ENCODE measurements around the gene CEP97.
"Not testable (repeated sequence)": the region's sequence is repeated elsewhere in the genome, so short reads cannot be mapped to it uniquely, and the experiment has no call there.

The CEP97 gene

GRCh38 chr3:101729586-101729985 lies 5.2 kb downstream of the CEP97 start:
- H3K9ac ChIP-seq (ENCODE audit: low read length in 5 of 5), result no peak overlapping the region
- H3K27me3 ChIP-seq (ENCODE audit: control insufficient read depth in 5 of 5, insufficient read depth in 4 of 5, low read length in 5 of 5), result no peaks in the 10 kb centered on the region
- H3K9me3 ChIP-seq (ENCODE audit: control insufficient read depth in 5 of 5, low read length in 5 of 5), result no peaks in the 10 kb centered on the region
- peaks cover 2 to 12% (median 11%) of the 10 kb centered on the region in 5 donors for H3K4me1 ChIP-seq (ENCODE audit: control insufficient read depth in 5 of 5, insufficient read depth in 5 of 5, low read length in 5 of 5)
- peaks cover 15 to 39% (median 20%) of the 10 kb centered on the region in 5 donors for H3K36me3 ChIP-seq (ENCODE audit: control insufficient read depth in 5 of 5, insufficient read depth in 5 of 5, low read length in 5 of 5)
- H3K4me3 ChIP-seq (ENCODE audit: low read depth in 1 of 5, low read length in 5 of 5), result no peak overlapping the region
- H3K27ac ChIP-seq (ENCODE audit: low read depth, low read length), result no peak overlapping the region

- H3K4me3 ChIP-seq (ENCODE audit: low read depth in 1 of 5, low read length in 5 of 5), result no peak overlapping the region
- H3K4me1 ChIP-seq (ENCODE audit: control insufficient read depth in 5 of 5, insufficient read depth in 5 of 5, low read length in 5 of 5), result peaks cover 0 to 3% (median 2%) of the 10 kb centered on the region in 5 donors
- peaks cover 21 to 52% (median 30%) of the 10 kb centered on the region in 5 donors for H3K36me3 ChIP-seq (ENCODE audit: control insufficient read depth in 5 of 5, insufficient read depth in 5 of 5, low read length in 5 of 5)
- H3K27me3 ChIP-seq (ENCODE audit: control insufficient read depth in 5 of 5, insufficient read depth in 4 of 5, low read length in 5 of 5), result no peaks in the 10 kb centered on the region
- H3K9me3 ChIP-seq (ENCODE audit: control insufficient read depth in 5 of 5, low read length in 5 of 5), result no peaks in the 10 kb centered on the region
- no peak overlapping the region for H3K9ac ChIP-seq (ENCODE audit: low read length in 5 of 5)
- no peak overlapping the region for H3K27ac ChIP-seq (ENCODE audit: low read depth, low read length)
Observed at GRCh38 chr3:101730839-101731238, 6.4 kb downstream of the CEP97 start.

GRCh38 chr3:101732240-101732641 lies 7.8 kb downstream of the CEP97 start:
- H3K4me1 ChIP-seq (ENCODE audit: control insufficient read depth in 5 of 5, insufficient read depth in 5 of 5, low read length in 5 of 5), result no peaks in the 10 kb centered on the region
- no peaks in the 10 kb centered on the region for H3K9me3 ChIP-seq (ENCODE audit: control insufficient read depth in 5 of 5, low read length in 5 of 5)
- H3K4me3 ChIP-seq (ENCODE audit: low read depth in 1 of 5, low read length in 5 of 5), result no peak overlapping the region
- H3K36me3 ChIP-seq (ENCODE audit: control insufficient read depth in 5 of 5, insufficient read depth in 5 of 5, low read length in 5 of 5), result peaks cover 21 to 61% (median 35%) of the 10 kb centered on the region in 5 donors
- H3K9ac ChIP-seq (ENCODE audit: low read length in 5 of 5), result no peak overlapping the region
- no peak overlapping the region for H3K27ac ChIP-seq (ENCODE audit: low read depth, low read length)
- no peaks in the 10 kb centered on the region for H3K27me3 ChIP-seq (ENCODE audit: control insufficient read depth in 5 of 5, insufficient read depth in 4 of 5, low read length in 5 of 5)

- Histone ChIP-seq H3K4me3 (ENCODE audit: low read depth in 1 of 5, low read length in 5 of 5) (no peak overlapping the region), H3K9me3 (ENCODE audit: control insufficient read depth in 5 of 5, low read length in 5 of 5) (no peaks in the 10 kb centered on the region), H3K36me3 (ENCODE audit: control insufficient read depth in 5 of 5, insufficient read depth in 5 of 5, low read length in 5 of 5) (peaks cover 21 to 49% (median 31%) of the 10 kb centered on the region in 5 donors), H3K9ac (ENCODE audit: low read length in 5 of 5) (no peak overlapping the region), H3K27ac (ENCODE audit: low read depth, low read length) (no peak overlapping the region), H3K4me1 (ENCODE audit: control insufficient read depth in 5 of 5, insufficient read depth in 5 of 5, low read length in 5 of 5) (no peaks in the 10 kb centered on the region), H3K27me3 (ENCODE audit: control insufficient read depth in 5 of 5, insufficient read depth in 4 of 5, low read length in 5 of 5) (no peaks in the 10 kb centered on the region)
Observed at GRCh38 chr3:101735833-101736232, 11.4 kb downstream of the CEP97 start.

GRCh38 chr3:101741914-101742313 lies 17.5 kb downstream of the CEP97 start:
- H3K9me3 ChIP-seq (ENCODE audit: control insufficient read depth in 5 of 5, low read length in 5 of 5); H3K27ac ChIP-seq (ENCODE audit: low read depth, low read length); H3K4me1 ChIP-seq (ENCODE audit: control insufficient read depth in 5 of 5, insufficient read depth in 5 of 5, low read length in 5 of 5); H3K9ac ChIP-seq (ENCODE audit: low read length in 5 of 5); H3K36me3 ChIP-seq (ENCODE audit: control insufficient read depth in 5 of 5, insufficient read depth in 5 of 5, low read length in 5 of 5); H3K4me3 ChIP-seq (ENCODE audit: low read depth in 1 of 5, low read length in 5 of 5); H3K27me3 ChIP-seq (ENCODE audit: control insufficient read depth in 5 of 5, insufficient read depth in 4 of 5, low read length in 5 of 5): not testable (repeated sequence)

- Histone ChIP-seq H3K9ac (ENCODE audit: low read length in 5 of 5) (no peak overlapping the region), H3K4me3 (ENCODE audit: low read depth in 1 of 5, low read length in 5 of 5) (no peak overlapping the region), H3K36me3 (ENCODE audit: control insufficient read depth in 5 of 5, insufficient read depth in 5 of 5, low read length in 5 of 5) (no peaks in the 10 kb centered on the region), H3K4me1 (ENCODE audit: control insufficient read depth in 5 of 5, insufficient read depth in 5 of 5, low read length in 5 of 5) (no peaks in the 10 kb centered on the region), H3K27ac (ENCODE audit: low read depth, low read length) (no peak overlapping the region), H3K27me3 (ENCODE audit: control insufficient read depth in 5 of 5, insufficient read depth in 4 of 5, low read length in 5 of 5) (no peaks in the 10 kb centered on the region), H3K9me3 (ENCODE audit: control insufficient read depth in 5 of 5, low read length in 5 of 5) (no peaks in the 10 kb centered on the region)
Observed at GRCh38 chr3:101744811-101745210, 20.4 kb downstream of the CEP97 start.

GRCh38 chr3:101745934-101746333 lies 21.5 kb downstream of the CEP97 start:
- not testable (repeated sequence) for H3K27ac ChIP-seq (ENCODE audit: low read depth, low read length); H3K9ac ChIP-seq (ENCODE audit: low read length in 5 of 5)

GRCh38 chr3:101753386-101754113 lies 29.1 kb downstream of the CEP97 start:
- H3K9me3 ChIP-seq (ENCODE audit: control insufficient read depth in 5 of 5, low read length in 5 of 5); H3K4me3 ChIP-seq (ENCODE audit: low read depth in 1 of 5, low read length in 5 of 5); H3K27ac ChIP-seq (ENCODE audit: low read depth, low read length); H3K27me3 ChIP-seq (ENCODE audit: control insufficient read depth in 5 of 5, insufficient read depth in 4 of 5, low read length in 5 of 5); H3K9ac ChIP-seq (ENCODE audit: low read length in 5 of 5); H3K4me1 ChIP-seq (ENCODE audit: control insufficient read depth in 5 of 5, insufficient read depth in 5 of 5, low read length in 5 of 5): not testable (repeated sequence)
- peaks cover 17 to 29% (median 21%) of the 10 kb centered on the region in 5 donors for H3K36me3 ChIP-seq (ENCODE audit: control insufficient read depth in 5 of 5, insufficient read depth in 5 of 5, low read length in 5 of 5)

More at GRCh38 chr3:101745934-101746333, 21.5 kb downstream of the CEP97 start:
- not testable (repeated sequence) for H3K27me3 ChIP-seq (ENCODE audit: control insufficient read depth in 5 of 5, insufficient read depth in 4 of 5, low read length in 5 of 5); H3K4me1 ChIP-seq (ENCODE audit: control insufficient read depth in 5 of 5, insufficient read depth in 5 of 5, low read length in 5 of 5); H3K9me3 ChIP-seq (ENCODE audit: control insufficient read depth in 5 of 5, low read length in 5 of 5); H3K4me3 ChIP-seq (ENCODE audit: low read depth in 1 of 5, low read length in 5 of 5); H3K36me3 ChIP-seq (ENCODE audit: control insufficient read depth in 5 of 5, insufficient read depth in 5 of 5, low read length in 5 of 5)

GRCh38 chr3:101758224-101758623 lies 33.8 kb downstream of the CEP97 start:
- peaks cover 0 to 2% (median 0%) of the 10 kb centered on the region in 5 donors for H3K4me1 ChIP-seq (ENCODE audit: control insufficient read depth in 5 of 5, insufficient read depth in 5 of 5, low read length in 5 of 5)
- H3K36me3 ChIP-seq (ENCODE audit: control insufficient read depth in 5 of 5, insufficient read depth in 5 of 5, low read length in 5 of 5), result peaks cover 18 to 40% (median 31%) of the 10 kb centered on the region in 5 donors
- no peaks in the 10 kb centered on the region for H3K9me3 ChIP-seq (ENCODE audit: control insufficient read depth in 5 of 5, low read length in 5 of 5)
- no peaks in the 10 kb centered on the region for H3K27me3 ChIP-seq (ENCODE audit: control insufficient read depth in 5 of 5, insufficient read depth in 4 of 5, low read length in 5 of 5)
- no peak overlapping the region for H3K27ac ChIP-seq (ENCODE audit: low read depth, low read length)
- H3K4me3 ChIP-seq (ENCODE audit: low read depth in 1 of 5, low read length in 5 of 5), result no peak overlapping the region
- no peak overlapping the region for H3K9ac ChIP-seq (ENCODE audit: low read length in 5 of 5)

GRCh38 chr3:101762041-101762646 lies 37.7 kb downstream of the CEP97 start:
- no peaks in the 10 kb centered on the region for H3K27me3 ChIP-seq (ENCODE audit: control insufficient read depth in 5 of 5, insufficient read depth in 4 of 5, low read length in 5 of 5)
- H3K36me3 ChIP-seq (ENCODE audit: control insufficient read depth in 5 of 5, insufficient read depth in 5 of 5, low read length in 5 of 5), result peaks cover 15 to 33% (median 26%) of the 10 kb centered on the region in 5 donors

More at GRCh38 chr3:101762041-101762646, 37.7 kb downstream of the CEP97 start:
- Histone ChIP-seq H3K4me1 (ENCODE audit: control insufficient read depth in 5 of 5, insufficient read depth in 5 of 5, low read length in 5 of 5) (peaks cover 0 to 2% (median 0%) of the 10 kb centered on the region in 5 donors), H3K9ac (ENCODE audit: low read length in 5 of 5) (no peak overlapping the region), H3K9me3 (ENCODE audit: control insufficient read depth in 5 of 5, low read length in 5 of 5) (no peaks in the 10 kb centered on the region), H3K4me3 (ENCODE audit: low read depth in 1 of 5, low read length in 5 of 5) (no peak overlapping the region), H3K27ac (ENCODE audit: low read depth, low read length) (no peak overlapping the region)

Data from subcutaneous abdominal adipose tissue (tissue), 5 donors.